Upper lobe of right lung (tissue), 1 donor: Measurements from ENCODE around the gene FUT2. TPM values are rescaled to one million over a fixed set of nuclear protein-coding genes. Genes with fewer than 3 reads are reported as not detected.
A peak's percentile ranks its signal among the peaks of the same experiment; 100 is the strongest.

Experiments used
- ATAC-seq: fragments of 200-7000 bp; cut with Tn5 transposase; one replicate; pipeline ENCODE4 v1.9.1; 2020; ENCODE audit warnings: mild to moderate bottlenecking, moderate library complexity
- DNase-seq: peaks from one replicate; pipeline ENCODE4 v3.0.0-alpha.2; 2020
- H3K27ac ChIP-seq: fragments of 200-600 bp; one replicate; pipeline ENCODE4 v1.8.0; 2022
- H3K27me3 ChIP-seq: fragments of 200-600 bp; one replicate; pipeline ENCODE4 v1.8.0; 2022; ENCODE audit warnings: mild to moderate bottlenecking
- H3K36me3 ChIP-seq: fragments of 200-600 bp; one replicate; pipeline ENCODE4 v1.8.0; 2022
- H3K4me1 ChIP-seq: fragments of 200-600 bp; one replicate; pipeline ENCODE4 v1.8.0; 2022
- H3K4me3 ChIP-seq: fragments of 200-600 bp; one replicate; pipeline ENCODE4 v1.8.0; 2022; ENCODE audit warnings: mild to moderate bottlenecking
- H3K9me3 ChIP-seq: fragments of 200-600 bp; one replicate; pipeline ENCODE4 v1.8.0; 2022
- CTCF ChIP-seq: fragments of 200-600 bp; IDR thresholded peaks from one replicate; pipeline ENCODE4 v1.8.0; 2022; ENCODE audit warnings: antibody characterized with exemption
- intact Hi-C: fragments of 100-400 bp; cut with DNase I; formaldehyde crosslinking; loops from one replicate; pipeline ENCODE4 v1.11.0; 2022
- long read RNA-seq: library from polyadenylated mRNA; unstranded; transcript quantifications from one replicate; pipeline ENCODE4 v2.0.0, GENCODE V29; 2021
- total RNA-seq: library from RNA; stranded (reverse); fragmentation: NEBNext Ultra II Directional; extraction: Animal tissue kit (Norgen Biotek cat#: 25700); gene quantifications from one replicate; pipeline ENCODE4 v1.2.1, GENCODE V29; 2021
- donor health status: DM: no; HTN: yes; CAD: no; lungs with severe emphysema.

The FUT2 gene
- 0.81 TPM for total RNA-seq
- long read RNA-seq, partial matches to known transcripts, result 0 of 1 reads
- long read RNA-seq, other reads (novel, unspliced or antisense), result 1 of 1 reads

DNA sequence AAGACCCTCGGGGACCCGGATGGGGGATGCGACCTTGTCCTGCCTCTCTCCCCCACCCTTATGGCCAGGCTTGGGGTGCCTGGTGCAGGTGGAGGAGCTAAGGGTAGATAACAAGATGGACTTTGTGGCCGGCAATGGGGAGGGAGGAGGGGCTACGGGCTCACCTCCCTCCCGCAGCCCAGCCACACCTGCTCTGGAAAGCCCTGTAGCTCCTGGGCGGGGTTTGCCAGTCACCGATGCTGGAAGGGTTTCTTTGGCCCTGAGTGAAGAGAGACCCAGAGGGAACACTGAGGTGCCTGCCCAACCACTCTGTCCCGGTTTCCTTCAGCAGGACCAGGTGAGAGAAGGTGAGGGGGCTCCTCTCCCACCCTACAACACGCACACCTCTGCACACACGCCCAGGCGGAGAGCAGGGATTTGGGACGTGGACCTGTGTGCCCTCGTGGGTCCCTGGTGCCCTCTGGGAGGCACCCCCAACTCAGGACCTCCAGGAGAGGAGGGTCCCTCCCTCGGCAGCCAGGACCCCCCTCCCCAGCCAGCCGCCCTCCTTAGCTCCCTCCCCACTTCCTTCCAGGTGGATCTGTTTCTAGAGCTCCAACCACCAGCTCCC is at the start of gene FUT2:
FUT2 (plus strand) TSS at position 229 of the 610 bp plus-strand sequence. CDS start 6,986 bp downstream, outside the sequence.
- Histone ChIP-seq H3K4me1 (peaks cover 11% of the 10 kb centered on the region), H3K27ac (peak within 1 kb of the TSS; percentile 24), H3K9me3 (no peaks in the 10 kb centered on the region), H3K4me3 (peak within 1 kb of the TSS; percentile 35), H3K36me3 (no peaks in the 10 kb centered on the region), H3K27me3 (no peaks in the 10 kb centered on the region)
- ATAC-seq, result peak; percentile 72
- no peak for TF ChIP-seq CTCF
- intact Hi-C loops, result no loop called here
- DNase-seq, result no peak

DNA sequence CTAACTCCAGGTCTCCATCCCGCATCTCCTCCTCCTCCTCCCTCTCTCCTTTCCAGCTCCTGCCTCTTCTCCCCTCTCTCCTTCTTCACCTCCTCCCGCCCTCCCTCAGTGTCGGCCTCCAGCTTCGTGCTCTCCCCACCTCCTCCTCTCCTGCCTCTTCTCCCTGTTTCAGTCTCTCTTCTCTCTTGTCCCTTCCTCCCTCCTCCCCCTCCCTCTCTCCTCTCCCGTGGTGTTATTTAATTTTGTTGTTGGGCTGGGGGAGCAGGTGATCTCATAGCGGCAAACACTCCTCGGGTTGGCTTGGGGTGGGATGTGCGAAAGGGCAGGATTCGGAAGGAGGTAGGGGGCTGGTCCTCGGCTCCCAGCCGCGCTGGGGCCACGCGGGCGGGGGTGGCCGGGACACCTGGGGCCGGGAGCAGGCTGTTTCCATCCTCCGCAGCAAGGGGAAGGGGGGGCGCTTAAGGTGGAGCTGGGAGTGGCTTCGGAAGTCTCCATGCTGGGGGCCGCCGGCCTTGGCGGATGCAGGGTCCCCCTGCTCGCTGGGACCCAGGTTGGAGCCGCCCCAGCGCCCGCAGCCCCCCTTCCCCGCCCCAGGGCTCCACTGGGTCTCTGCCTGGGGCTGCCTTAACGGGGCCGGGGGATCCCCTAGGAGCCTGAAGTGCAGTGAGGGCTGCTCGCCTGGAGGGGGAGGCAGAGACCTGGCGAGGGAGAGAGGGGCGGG is 49.6 kb upstream of the FUT2 start, which contains the start of gene CA11:
CA11 (minus strand) TSS at position 187 of the 721 bp plus-strand sequence. CDS start 555 bp downstream, outside the sequence.
- no peaks in the 10 kb centered on the region for H3K36me3 ChIP-seq
- H3K9me3 ChIP-seq, result no peaks in the 10 kb centered on the region
- H3K4me1 ChIP-seq, result peaks cover 21% of the 10 kb centered on the region
- ATAC-seq (peak; percentile 96), DNase-seq (peak; percentile 95)
- H3K27me3 ChIP-seq, result no peaks in the 10 kb centered on the region
- TF ChIP-seq CTCF, result peak; percentile 87
- intact Hi-C loops, result no loop called here
- peak within 1 kb of the TSS; percentile 66 for H3K27ac ChIP-seq
- H3K4me3 ChIP-seq, result peak within 1 kb of the TSS; percentile 56

- Histone ChIP-seq H3K36me3 (no peaks in the 10 kb centered on the region), H3K27me3 (no peaks in the 10 kb centered on the region), H3K9me3 (no peaks in the 10 kb centered on the region), H3K4me3 (peak overlapping the region; percentile 56), H3K27ac (peak overlapping the region; percentile 66), H3K4me1 (peaks cover 21% of the 10 kb centered on the region)
- TF ChIP-seq CTCF, result no peak
- DNase-seq, result no peak
- no peak for ATAC-seq
- intact Hi-C loops, result no loop called here
These were observed 49.0 kb upstream of the FUT2 start for GRCh38 chr19:48646722-48647216.

DNA sequence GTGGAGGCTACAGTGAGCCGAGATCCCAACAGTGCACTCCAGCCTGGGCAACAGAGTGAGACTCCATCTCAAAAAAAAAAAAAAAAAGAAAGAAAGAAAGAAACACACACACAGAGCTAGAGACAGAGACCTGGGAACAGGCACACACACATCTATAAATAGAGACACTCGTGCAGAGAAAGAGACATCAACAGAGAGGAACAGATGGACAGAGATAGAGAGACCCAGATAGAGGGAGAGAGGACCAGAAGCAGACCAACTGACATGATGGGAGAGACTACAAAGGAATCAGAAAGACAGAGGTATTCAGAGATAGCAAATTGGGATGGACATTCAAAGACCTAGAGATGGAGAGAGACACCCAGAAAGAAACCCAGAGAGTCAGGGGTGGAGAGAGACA is 47.6 kb upstream of the FUT2 start:
- no peak for DNase-seq
- no peak for ATAC-seq
- Histone ChIP-seq H3K4me1 (peaks cover 21% of the 10 kb centered on the region), H3K9me3 (no peaks in the 10 kb centered on the region), H3K4me3 (no peak overlapping the region), H3K27me3 (no peaks in the 10 kb centered on the region), H3K27ac (no peak overlapping the region), H3K36me3 (no peaks in the 10 kb centered on the region)
- intact Hi-C loops, result no loop called here
- no peak for TF ChIP-seq CTCF

DNA sequence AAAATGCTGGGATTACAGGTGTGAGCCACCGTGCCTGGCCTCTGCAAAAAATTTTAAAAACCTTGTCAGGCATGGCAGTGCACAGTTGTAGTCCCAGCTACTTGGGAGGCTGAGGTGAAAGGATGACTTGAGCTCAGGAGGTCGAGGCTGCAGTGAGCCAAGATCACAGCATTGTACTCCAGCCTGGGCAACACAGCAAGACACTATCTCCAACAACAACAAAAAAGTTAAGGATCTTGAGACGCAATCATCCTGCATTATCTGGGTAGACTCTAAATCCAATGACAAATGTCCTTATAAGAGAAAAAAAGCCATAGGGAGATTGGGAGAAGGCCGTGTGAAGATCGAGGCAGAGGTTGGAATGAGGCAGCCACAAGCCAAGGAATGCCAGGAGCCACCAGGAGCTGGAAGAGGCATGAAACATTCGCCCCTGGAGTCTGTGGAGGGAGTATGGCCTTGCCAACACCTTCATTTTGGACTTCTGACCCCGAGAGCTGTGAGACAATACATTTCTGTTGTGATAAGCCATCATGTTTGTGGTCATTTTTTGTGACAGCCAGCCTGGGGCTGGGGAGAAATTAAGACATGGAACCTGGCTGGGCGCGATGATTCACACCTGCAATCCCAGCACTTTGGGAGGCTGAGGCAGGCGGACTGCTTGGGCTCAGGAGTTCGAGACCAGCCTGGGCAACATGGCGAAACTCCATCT is 44.6 kb upstream of the FUT2 start:
- peaks cover 7% of the 10 kb centered on the region for H3K4me1 ChIP-seq
- no peaks in the 10 kb centered on the region for H3K9me3 ChIP-seq
- H3K36me3 ChIP-seq, result no peaks in the 10 kb centered on the region
- H3K27me3 ChIP-seq, result no peaks in the 10 kb centered on the region
- no peak for ATAC-seq
- DNase-seq, result no peak
- TF ChIP-seq CTCF, result no peak
- intact Hi-C loops, result no loop called here
- no peak overlapping the region for H3K27ac ChIP-seq
- no peak overlapping the region for H3K4me3 ChIP-seq
